ENCODE data around the gene DALRD3. TPM values are rescaled to one million over a fixed set of nuclear protein-coding genes. Genes with fewer than 3 reads are reported as not detected.

The DALRD3 gene, protein sequence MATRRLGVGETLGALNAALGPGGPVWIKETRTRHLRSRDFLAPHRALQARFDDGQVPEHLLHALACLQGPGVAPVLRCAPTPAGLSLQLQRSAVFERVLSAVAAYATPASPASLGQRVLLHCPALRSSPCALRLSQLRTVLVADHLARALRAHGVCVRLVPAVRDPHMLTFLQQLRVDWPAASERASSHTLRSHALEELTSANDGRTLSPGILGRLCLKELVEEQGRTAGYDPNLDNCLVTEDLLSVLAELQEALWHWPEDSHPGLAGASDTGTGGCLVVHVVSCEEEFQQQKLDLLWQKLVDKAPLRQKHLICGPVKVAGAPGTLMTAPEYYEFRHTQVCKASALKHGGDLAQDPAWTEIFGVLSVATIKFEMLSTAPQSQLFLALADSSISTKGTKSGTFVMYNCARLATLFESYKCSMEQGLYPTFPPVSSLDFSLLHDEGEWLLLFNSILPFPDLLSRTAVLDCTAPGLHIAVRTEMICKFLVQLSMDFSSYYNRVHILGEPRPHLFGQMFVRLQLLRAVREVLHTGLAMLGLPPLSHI
- total RNA-seq (2022) (41.8 and 42.7 TPM in 2 replicates), Bru-seq, nascent RNA (percentile 52 among the genes with signal in this experiment), BruChase-seq, experiment 1, labeled RNA remaining after a 6-hour chase (percentile 66 among the genes with signal in this experiment), BruChase-seq, experiment 2, labeled RNA remaining after a 2-hour chase (percentile 53 among the genes with signal in this experiment)
- long read RNA-seq, transcript DALRD3-202 (12 exons, 1,739 nt): major isoform, 29 of 71 reads
- long read RNA-seq, transcript DALRD3-206 (12 exons, 1,706 nt): minor isoform, 5 of 71 reads
- long read RNA-seq, partial matches to known transcripts: 14 of 71 reads
- long read RNA-seq, other reads (novel, unspliced or antisense): 23 of 71 reads

DNA sequence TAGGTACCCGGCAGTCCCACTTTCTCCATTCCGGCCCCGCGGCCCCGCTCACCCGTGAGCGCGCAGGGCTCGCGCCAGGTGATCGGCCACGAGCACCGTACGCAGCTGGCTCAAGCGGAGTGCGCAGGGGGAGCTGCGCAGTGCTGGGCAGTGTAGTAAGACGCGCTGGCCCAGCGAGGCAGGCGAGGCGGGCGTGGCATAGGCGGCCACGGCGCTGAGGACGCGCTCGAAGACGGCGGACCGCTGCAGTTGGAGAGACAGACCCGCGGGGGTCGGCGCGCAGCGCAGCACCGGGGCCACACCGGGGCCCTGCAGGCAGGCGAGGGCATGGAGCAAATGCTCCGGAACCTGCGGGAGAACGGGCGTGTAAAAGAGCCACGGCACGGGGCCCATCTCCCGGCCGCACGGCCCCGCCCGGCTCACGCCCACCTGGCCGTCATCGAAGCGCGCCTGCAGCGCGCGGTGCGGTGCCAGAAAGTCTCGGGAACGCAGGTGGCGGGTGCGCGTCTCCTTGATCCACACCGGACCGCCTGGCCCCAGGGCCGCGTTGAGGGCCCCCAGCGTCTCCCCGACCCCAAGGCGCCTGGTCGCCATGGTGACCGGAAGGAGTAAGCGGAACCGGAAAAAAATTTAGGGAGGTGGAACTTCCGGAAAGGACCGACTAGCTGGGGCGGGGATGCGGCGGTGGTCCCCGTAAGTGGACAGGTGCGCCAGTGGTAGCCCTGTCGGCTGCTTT, at the start of gene DALRD3:
TSS of gene DALRD3 (minus strand) at position 610 of the 736 bp plus-strand sequence. CDS start at position 594, 16 bp downstream.
- no TSS peak for BruUV-seq (replicated peaks)
- intact Hi-C loops (cut with micrococcal nuclease): no loop called here
- CTCF ChIA-PET: interaction anchor here (1.1 to 2.4 kb wide), 4 partner anchors 10 to 30 kb away, joined by 3 to 7 read pairs (median 4); partner anchors contain the start of gene P4HTM
- Mint-ChIP-seq H3K27ac (ENCODE audit: low read depth, unreplicated experiment) (peak within 1 kb of the TSS; percentile 86), H3K9me3 (ENCODE audit: unreplicated experiment) (no peaks in the 10 kb centered on the region), H3K4me3 (ENCODE audit: unreplicated experiment) (peak within 1 kb of the TSS; percentile 89), H3K27me3 (ENCODE audit: insufficient read depth, unreplicated experiment) (no peaks in the 10 kb centered on the region), H3K36me3 (ENCODE audit: insufficient read depth, unreplicated experiment) (peaks cover 66% of the 10 kb centered on the region), H3K4me1 (ENCODE audit: insufficient read depth, unreplicated experiment) (no peaks in the 10 kb centered on the region)
- POLR2A ChIA-PET: interaction anchor here (0.7 to 9.9 kb wide), 17 partner anchors 8 to 452 kb away, joined by 3 to 251 read pairs (median 5); partner anchors contain the start of genes ARIH2, DAG1, IMPDH2 and P4HTM
- peak; percentile 66 for DNase-seq (ENCODE audit: unreplicated experiment)
- TF ChIP-seq, protein P1, sequence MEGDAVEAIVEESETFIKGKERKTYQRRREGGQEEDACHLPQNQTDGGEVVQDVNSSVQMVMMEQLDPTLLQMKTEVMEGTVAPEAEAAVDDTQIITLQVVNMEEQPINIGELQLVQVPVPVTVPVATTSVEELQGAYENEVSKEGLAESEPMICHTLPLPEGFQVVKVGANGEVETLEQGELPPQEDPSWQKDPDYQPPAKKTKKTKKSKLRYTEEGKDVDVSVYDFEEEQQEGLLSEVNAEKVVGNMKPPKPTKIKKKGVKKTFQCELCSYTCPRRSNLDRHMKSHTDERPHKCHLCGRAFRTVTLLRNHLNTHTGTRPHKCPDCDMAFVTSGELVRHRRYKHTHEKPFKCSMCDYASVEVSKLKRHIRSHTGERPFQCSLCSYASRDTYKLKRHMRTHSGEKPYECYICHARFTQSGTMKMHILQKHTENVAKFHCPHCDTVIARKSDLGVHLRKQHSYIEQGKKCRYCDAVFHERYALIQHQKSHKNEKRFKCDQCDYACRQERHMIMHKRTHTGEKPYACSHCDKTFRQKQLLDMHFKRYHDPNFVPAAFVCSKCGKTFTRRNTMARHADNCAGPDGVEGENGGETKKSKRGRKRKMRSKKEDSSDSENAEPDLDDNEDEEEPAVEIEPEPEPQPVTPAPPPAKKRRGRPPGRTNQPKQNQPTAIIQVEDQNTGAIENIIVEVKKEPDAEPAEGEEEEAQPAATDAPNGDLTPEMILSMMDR (IDR thresholded peaks at IDR 0.05; ENCODE audit: unreplicated experiment): no peak

DNA sequence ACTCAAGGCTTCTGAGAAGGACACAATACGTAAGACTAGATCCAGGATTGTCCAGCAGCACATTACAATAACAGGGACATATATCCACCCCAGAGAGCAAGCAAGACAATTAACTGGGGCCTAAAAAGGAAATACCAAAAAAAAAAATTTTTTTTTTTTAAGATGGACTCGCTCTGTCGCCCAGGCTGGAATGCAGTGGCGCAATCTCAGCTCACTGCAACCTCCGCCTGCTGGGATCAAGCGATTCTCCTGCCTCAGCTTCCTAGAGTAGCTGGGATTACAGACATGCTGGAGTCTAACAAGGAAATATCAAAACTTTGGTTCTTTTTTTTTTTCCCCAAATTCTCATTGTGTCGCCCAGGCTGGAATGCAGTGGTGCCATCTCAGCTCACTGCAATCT, 39.6 kb upstream of the DALRD3 start:
- intact Hi-C loops (cut with micrococcal nuclease): no loop called here
- Mint-ChIP-seq H3K9me3 (ENCODE audit: unreplicated experiment) (no peaks in the 10 kb centered on the region), H3K36me3 (ENCODE audit: insufficient read depth, unreplicated experiment) (peaks cover 84% of the 10 kb centered on the region), H3K4me1 (ENCODE audit: insufficient read depth, unreplicated experiment) (peaks cover 5% of the 10 kb centered on the region), H3K27me3 (ENCODE audit: insufficient read depth, unreplicated experiment) (no peaks in the 10 kb centered on the region), H3K27ac (ENCODE audit: low read depth, unreplicated experiment) (no peak overlapping the region), H3K4me3 (ENCODE audit: unreplicated experiment) (no peak overlapping the region)
- no TSS peak for BruUV-seq (replicated peaks)
- POLR2A ChIA-PET: interaction anchor here (0.6 kb wide), 1 partner anchor 73 kb away, joined by 3 read pairs; no protein-coding TSS in a partner anchor
- CTCF ChIA-PET: interaction anchor here (0.6 to 1.0 kb wide), 3 partner anchors 9 to 83 kb away, joined by 3 to 4 read pairs (median 4); no protein-coding TSS in a partner anchor
- TF ChIP-seq, protein P1 (IDR thresholded peaks at IDR 0.05; ENCODE audit: unreplicated experiment): no peak
- no peak for DNase-seq (ENCODE audit: unreplicated experiment)

DNA sequence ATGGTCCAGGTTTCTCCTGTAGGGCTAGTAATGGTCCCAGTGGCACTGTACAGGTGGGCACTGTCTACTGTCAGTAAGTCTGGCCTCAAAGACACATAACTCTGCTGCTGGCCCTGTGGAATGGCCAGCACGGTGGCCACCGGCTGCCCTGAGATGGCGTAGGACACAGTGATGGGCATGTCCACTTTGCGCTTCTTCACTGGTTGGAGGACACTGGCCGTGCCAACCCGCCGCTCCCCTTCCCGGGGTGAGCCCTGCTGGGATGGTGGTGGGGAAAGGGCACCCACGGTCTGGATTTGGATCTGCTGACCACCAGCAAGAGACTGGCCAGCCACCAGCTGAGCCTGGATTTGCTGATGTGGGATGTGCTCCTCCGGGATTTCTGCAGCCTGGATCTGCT, 38.9 kb upstream of the DALRD3 start:
- no peaks in the 10 kb centered on the region for H3K9me3 Mint-ChIP-seq (ENCODE audit: unreplicated experiment)
- intact Hi-C loops (cut with micrococcal nuclease): no loop called here
- BruUV-seq (replicated peaks): no TSS peak

More for the DNA sequence above, 38.9 kb upstream of the DALRD3 start:
- Mint-ChIP-seq H3K27me3 (ENCODE audit: insufficient read depth, unreplicated experiment) (no peaks in the 10 kb centered on the region), H3K27ac (ENCODE audit: low read depth, unreplicated experiment) (no peak overlapping the region), H3K36me3 (ENCODE audit: insufficient read depth, unreplicated experiment) (peaks cover 85% of the 10 kb centered on the region), H3K4me3 (ENCODE audit: unreplicated experiment) (no peak overlapping the region), H3K4me1 (ENCODE audit: insufficient read depth, unreplicated experiment) (peaks cover 5% of the 10 kb centered on the region)
- CTCF ChIA-PET: no interaction called here
- POLR2A ChIA-PET: interaction anchor here (1.0 kb wide), 1 partner anchor 26 kb away, joined by 4 read pairs; no protein-coding TSS in a partner anchor
- no peak for DNase-seq (ENCODE audit: unreplicated experiment)
- TF ChIP-seq, protein P1 (IDR thresholded peaks at IDR 0.05; ENCODE audit: unreplicated experiment): no peak
